OCI-LY3 (cell line): ENCODE results near the gene STK32B.

ENCODE experiments used
- H2AFZ ChIP-seq: fragments of 200-600, 300-600 bp; shearing (Covaris generic); 2 replicates; pipeline ENCODE4 v1.6.0; 2014; ENCODE audit warnings: antibody characterized with exemption, low read depth, low read length
- H3K27ac ChIP-seq: fragments of 200-600, 300-600 bp; sonication (generic); 2 replicates; pipeline ENCODE4 v1.5.1; 2014; ENCODE audit warnings: mild to moderate bottlenecking, low read length, moderate library complexity, mixed read lengths
- H3K27me3 ChIP-seq: fragments of 200-600, 300-600 bp; sonication (generic); 2 replicates; pipeline ENCODE4 v1.6.1; 2014; ENCODE audit warnings: low read depth, low read length, mixed read lengths
- H3K36me3 ChIP-seq: fragments of 200-600, 300-600 bp; sonication (generic); replicated peaks from 2 replicates; pipeline ENCODE3; 2014; ENCODE audit warnings: low read depth, low read length, mixed read lengths
- H3K4me1 ChIP-seq: fragments of 300-600, 200-600 bp; sonication (generic); 2 replicates; pipeline ENCODE4 v1.6.1; 2014; ENCODE audit warnings: low read length, mixed read lengths
- H3K4me2 ChIP-seq: fragments of 200-600, 300-600 bp; sonication (generic); 2 replicates; pipeline ENCODE4 v1.6.1; 2014; ENCODE audit warnings: low read length, mixed read lengths
- H3K4me3 ChIP-seq: fragments of 300-600, 200-600 bp; sonication (generic); 2 replicates; pipeline ENCODE4 v1.5.1; 2014; ENCODE audit warnings: antibody characterized with exemption, mild to moderate bottlenecking, low read length, moderate library complexity
- H3K79me2 ChIP-seq: fragments of 300-600, 200-600 bp; shearing (Covaris generic); 2 replicates; pipeline ENCODE4 v1.6.1; 2014; ENCODE audit warnings: mild to moderate bottlenecking, low read length, mixed read lengths
- H3K9ac ChIP-seq: fragments of 300-600, 200-600 bp; shearing (Covaris generic); 2 replicates; pipeline ENCODE4 v1.6.0; 2014; ENCODE audit warnings: mild to moderate bottlenecking, low read length, moderate library complexity
- H3K9me3 ChIP-seq: fragments of 200-600, 300-600 bp; shearing (Covaris generic); 2 replicates; pipeline ENCODE4 v1.6.1; 2014; ENCODE audit warnings: low read length, mixed read lengths; ENCODE audit not compliant: insufficient read depth
- H4K20me1 ChIP-seq: fragments of 200-600, 300-600 bp; sonication (generic); 2 replicates; pipeline ENCODE4 v1.6.1; 2016; ENCODE audit warnings: low read length, mixed read lengths; ENCODE audit not compliant: insufficient read depth
- EZH2phosphoT487 ChIP-seq: fragments of 200-600 bp; shearing (Covaris generic); IDR thresholded peaks from 2 replicates; pipeline ENCODE4 v1.6.1; 2018; ENCODE audit warnings: antibody characterized with exemption, mixed run types, low read depth
- TF ChIP-seq, protein P1 (sequence below): fragments of 200-600, 300-600 bp; sonication (generic); IDR thresholded peaks from 2 replicates; pipeline ENCODE4 v1.5.1; 2014; ENCODE audit warnings: antibody characterized with exemption, low read length, low read depth

The STK32B gene

DNA sequence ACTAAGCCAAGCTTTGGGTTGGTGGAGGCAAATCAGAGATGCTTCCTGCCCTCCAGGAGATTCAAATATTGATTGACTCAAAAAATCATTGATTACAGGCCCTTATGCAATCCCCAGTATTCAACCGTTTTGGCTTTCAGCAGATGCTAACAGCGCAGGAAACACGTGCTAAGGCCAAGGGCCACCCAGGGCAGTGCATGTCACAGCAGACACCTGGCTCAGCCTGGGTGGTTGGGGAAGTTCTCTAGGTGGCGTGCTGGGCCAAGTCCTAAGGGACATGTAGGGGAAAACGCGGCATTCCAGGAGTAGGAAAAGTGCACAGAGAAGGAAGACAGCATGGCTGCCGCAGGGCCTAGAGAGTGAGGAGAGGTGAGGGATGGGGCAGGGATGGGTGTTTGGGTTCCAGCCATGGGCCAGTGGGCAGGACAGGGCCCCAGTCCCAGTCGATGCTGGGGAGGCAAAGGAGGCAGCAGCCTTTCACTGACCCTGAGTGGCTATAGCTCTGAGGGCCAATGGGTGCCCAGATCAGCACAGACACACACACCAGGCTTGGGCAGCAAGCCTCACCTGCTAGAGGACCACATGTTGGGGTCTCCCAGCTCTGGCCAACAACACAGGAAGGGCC lies 418.0 kb downstream of the STK32B start:
- no peak overlapping the region for H3K4me3 ChIP-seq
- no peaks in the 10 kb centered on the region for H3K9me3 ChIP-seq
- H3K27ac ChIP-seq, result no peak overlapping the region
- no peak overlapping the region for H3K9ac ChIP-seq
- H3K36me3 ChIP-seq, result no peaks in the 10 kb centered on the region
- no peaks in the 10 kb centered on the region for H4K20me1 ChIP-seq
- no peak overlapping the region for H2AFZ ChIP-seq
- no peaks in the 10 kb centered on the region for H3K79me2 ChIP-seq
- H3K27me3 ChIP-seq, result no peaks in the 10 kb centered on the region
- no peak overlapping the region for H3K4me2 ChIP-seq
- H3K4me1 ChIP-seq, result no peaks in the 10 kb centered on the region
- TF ChIP-seq EZH2phosphoT487, result no peak
- TF ChIP-seq, protein P1, sequence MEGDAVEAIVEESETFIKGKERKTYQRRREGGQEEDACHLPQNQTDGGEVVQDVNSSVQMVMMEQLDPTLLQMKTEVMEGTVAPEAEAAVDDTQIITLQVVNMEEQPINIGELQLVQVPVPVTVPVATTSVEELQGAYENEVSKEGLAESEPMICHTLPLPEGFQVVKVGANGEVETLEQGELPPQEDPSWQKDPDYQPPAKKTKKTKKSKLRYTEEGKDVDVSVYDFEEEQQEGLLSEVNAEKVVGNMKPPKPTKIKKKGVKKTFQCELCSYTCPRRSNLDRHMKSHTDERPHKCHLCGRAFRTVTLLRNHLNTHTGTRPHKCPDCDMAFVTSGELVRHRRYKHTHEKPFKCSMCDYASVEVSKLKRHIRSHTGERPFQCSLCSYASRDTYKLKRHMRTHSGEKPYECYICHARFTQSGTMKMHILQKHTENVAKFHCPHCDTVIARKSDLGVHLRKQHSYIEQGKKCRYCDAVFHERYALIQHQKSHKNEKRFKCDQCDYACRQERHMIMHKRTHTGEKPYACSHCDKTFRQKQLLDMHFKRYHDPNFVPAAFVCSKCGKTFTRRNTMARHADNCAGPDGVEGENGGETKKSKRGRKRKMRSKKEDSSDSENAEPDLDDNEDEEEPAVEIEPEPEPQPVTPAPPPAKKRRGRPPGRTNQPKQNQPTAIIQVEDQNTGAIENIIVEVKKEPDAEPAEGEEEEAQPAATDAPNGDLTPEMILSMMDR, result no peak

DNA sequence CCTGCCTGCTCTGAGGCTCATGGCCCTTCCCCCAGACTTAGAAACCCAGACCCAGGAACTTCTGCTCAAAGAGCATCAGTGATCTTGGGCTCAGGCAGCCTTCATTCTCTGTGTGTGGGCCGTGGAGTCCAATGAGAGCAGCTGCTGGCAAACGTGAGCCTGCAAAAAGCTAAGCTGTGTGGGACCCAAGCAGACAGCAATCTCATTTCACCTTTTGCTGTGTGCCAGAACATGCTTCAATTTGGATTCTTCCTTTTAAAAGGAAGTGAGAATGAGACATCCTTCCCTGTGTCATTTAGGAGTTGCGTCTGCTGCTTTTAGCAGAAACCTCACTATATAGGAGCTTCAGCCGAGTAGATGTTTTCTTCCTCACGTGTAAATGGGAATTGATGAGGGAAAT lies 418.6 kb downstream of the STK32B start:
- no peak overlapping the region for H3K9ac ChIP-seq
- no peaks in the 10 kb centered on the region for H3K4me1 ChIP-seq
- H3K27ac ChIP-seq, result no peak overlapping the region
- H3K79me2 ChIP-seq, result no peaks in the 10 kb centered on the region
- H4K20me1 ChIP-seq, result no peaks in the 10 kb centered on the region
- no peak overlapping the region for H2AFZ ChIP-seq
- no peaks in the 10 kb centered on the region for H3K9me3 ChIP-seq
- H3K36me3 ChIP-seq, result no peaks in the 10 kb centered on the region
- no peaks in the 10 kb centered on the region for H3K27me3 ChIP-seq
- H3K4me2 ChIP-seq, result no peak overlapping the region
- no peak overlapping the region for H3K4me3 ChIP-seq
- TF ChIP-seq, protein P1, result no peak
- TF ChIP-seq EZH2phosphoT487, result no peak

DNA sequence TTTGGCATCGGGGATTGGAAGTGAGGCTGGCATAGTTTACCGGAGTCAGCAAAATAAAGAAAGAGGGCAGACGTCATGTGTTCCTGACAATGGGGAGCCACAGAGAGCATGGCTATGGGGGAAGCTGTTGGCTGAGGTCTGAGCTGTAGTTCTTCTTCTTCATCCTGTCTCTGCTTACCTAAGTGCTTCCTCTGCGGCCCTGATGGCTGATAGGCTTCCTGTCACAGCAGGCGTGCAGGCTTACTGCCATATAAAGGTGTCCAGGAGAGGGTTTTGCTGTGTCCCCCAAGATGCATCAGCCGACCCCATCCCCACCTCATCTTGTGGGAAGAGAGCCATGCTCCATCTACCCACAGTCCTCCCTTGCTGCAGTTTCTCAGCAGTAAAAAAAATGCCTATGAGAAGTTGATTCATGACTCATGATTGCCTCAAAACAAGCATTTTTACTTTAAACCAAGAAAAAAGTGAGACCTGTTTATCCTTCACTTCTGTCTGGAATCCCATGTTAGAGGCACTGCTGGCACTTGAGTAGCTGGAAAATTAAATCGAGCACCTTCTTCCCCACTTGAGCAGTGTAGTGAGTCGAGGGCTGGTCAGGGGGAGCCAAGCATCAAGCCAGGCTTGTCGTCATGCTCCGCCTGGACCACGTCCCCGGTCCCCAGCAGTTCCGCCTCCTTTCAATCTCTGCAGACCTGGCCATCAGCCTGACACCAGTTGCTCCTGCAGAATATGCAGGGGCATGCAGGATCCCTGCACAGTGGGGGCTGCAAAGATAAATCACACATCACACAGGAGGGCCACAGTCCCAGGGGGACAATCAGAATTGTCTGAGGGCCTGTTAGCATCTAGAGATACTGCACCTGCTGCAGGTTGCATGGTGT lies 419.3 kb downstream of the STK32B start:
- Histone ChIP-seq H3K36me3 (no peaks in the 10 kb centered on the region), H4K20me1 (no peaks in the 10 kb centered on the region), H3K4me2 (no peak overlapping the region), H3K9me3 (no peaks in the 10 kb centered on the region), H3K9ac (no peak overlapping the region), H2AFZ (no peak overlapping the region), H3K79me2 (no peaks in the 10 kb centered on the region), H3K27me3 (no peaks in the 10 kb centered on the region), H3K4me1 (no peaks in the 10 kb centered on the region), H3K4me3 (no peak overlapping the region), H3K27ac (no peak overlapping the region)
- TF ChIP-seq, protein P1, result no peak
- TF ChIP-seq EZH2phosphoT487, result no peak

DNA sequence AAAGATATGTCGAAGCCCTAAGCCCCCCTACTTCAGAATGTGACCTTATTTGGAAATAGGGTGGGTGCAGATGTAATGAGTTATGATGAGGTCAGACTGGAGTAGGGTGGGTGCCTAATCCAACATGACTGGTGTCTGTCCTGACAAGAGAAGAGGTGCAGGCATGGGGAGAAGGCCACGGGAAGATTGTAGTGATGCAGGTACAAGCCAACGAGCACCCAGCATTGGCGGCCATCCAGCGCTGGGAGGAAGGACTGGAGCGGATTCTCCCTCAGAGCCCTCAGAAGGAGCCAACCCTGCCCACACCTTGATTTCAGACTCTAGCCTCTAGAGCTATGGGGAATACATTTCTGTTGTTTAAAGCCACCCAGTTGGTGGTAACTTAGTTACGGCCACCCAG lies 419.9 kb downstream of the STK32B start:
- H3K4me3 ChIP-seq, result no peak overlapping the region
- H3K79me2 ChIP-seq, result no peaks in the 10 kb centered on the region
- H3K27me3 ChIP-seq, result no peaks in the 10 kb centered on the region
- H3K36me3 ChIP-seq, result no peaks in the 10 kb centered on the region
- TF ChIP-seq EZH2phosphoT487, result no peak
- TF ChIP-seq, protein P1, result no peak
- no peak overlapping the region for H3K9ac ChIP-seq
- H2AFZ ChIP-seq, result no peak overlapping the region
- no peak overlapping the region for H3K27ac ChIP-seq
- H3K9me3 ChIP-seq, result no peaks in the 10 kb centered on the region
- H3K4me1 ChIP-seq, result no peaks in the 10 kb centered on the region
- no peak overlapping the region for H3K4me2 ChIP-seq
- H4K20me1 ChIP-seq, result no peaks in the 10 kb centered on the region
